Stimulated activated CD8-positive, alpha-beta memory T cell treated with anti-CD3 and anti-CD28 coated beads, Interleukin-15, amount 100 ng/mL, for 4 hours (primary cell): ENCODE measurements around the gene SMAD1.
"Not testable (repeated sequence)": the region's sequence is repeated elsewhere in the genome, so short reads cannot be mapped to it uniquely, and the experiment has no call there.

Source experiments
- DNase-seq, 2 donors: peaks; one replicate each; pipeline ENCODE4 v3.0.0-alpha.2; 2020; ENCODE audit warnings: low read depth in 2 of 2

SMAD1 gene

DNA sequence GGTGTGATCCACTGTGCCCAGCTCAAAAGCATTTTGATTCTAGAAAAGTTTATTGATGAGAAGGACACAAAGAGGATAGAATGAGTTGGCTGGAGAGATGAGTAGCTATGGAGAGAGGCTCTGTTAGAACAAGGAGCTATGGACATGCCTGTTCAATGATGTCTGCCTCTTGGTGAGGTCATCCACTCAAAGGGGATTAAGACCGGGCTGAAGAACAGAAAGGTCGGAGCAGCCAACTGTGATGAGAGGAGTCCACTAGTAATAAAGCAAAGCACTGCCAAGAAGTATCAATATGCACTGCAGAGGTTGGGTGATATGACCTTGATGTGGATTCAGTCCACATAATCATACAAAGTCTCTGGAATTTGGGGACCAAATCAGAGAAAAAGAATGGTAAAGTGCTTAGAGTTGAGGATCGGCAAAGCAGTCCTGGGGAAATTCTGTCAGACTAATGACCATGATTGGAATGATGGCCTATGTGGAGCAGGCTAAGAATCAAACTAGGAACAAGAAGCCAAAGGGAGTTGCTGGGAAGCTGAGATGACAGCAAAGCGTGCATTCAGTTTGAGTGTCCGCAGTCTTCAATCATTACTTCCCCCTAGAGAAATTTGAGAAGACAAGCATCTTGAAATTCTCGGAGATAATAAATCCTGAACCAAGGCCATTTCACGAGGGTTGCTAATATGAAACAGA is 81.8 kb downstream of the SMAD1 start:
- DNase-seq, result no peak

DNA sequence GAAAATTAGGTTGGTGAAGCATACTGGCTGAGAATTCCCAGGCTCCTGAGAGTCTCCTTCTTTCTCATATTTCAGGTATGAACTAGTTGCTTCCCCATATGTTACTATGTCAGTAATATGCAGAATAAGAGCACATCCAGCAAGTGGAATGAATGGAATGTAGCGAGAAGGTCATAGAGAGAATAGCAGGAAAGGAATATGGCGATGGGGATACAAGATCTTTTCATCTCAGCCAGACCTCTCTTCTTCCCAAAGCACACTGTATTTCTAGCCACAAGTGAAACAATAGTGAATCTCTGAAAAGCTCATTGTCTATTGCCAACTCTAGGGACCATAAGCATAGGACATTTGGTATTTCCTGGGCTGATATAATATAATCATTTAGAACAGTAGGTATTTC is 82.9 kb downstream of the SMAD1 start:
- DNase-seq, result no peak

DNA sequence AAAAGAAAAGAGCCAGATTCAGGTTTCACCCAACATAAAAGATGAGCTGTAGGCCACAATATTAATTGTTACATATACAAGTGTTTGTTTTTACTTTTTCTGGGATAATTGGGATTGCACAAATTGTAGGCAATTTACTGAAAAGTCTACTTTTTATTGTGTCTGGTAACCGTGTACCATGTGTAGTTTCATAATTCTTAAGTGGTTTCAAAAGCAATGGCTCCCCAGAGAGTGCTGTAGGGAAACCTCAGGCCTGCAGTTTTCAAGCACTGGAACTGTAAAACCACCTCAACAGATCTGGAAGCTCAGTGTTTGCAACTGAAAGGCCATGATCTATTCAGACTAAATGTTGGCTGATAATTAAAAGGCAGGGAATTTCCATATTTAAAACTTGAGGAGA is 83.7 kb downstream of the SMAD1 start:
- no peak for DNase-seq

DNA sequence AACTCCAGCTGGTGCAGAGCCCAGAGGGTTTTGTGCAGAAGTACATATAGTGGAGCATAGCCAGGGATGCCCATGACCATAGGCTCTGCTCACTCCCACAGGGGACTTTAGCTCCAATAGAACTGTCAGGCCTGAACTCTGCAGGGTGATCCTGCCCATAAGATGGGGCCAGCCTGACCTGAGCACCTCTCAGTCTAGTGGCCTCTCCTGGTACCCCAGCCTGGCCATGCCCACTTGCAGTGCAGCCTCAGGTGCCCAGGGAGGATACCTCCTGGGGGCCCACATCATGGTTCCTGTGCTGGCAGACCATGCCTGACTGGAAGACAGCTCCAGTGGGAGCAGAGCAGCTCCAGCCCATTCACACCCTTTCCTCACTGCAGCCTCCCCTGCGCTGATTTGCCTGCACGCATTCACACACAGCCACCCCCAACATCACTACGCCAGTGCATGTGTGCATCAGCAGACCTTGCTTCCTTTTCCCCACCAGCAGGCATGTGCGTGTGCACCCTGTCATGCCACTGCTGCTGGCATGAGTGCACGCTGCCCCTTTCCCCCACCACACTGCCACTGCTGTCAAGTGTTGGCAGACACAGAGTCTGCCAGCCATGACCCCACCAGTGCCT is 84.5 kb downstream of the SMAD1 start:
- no peak for DNase-seq

DNA sequence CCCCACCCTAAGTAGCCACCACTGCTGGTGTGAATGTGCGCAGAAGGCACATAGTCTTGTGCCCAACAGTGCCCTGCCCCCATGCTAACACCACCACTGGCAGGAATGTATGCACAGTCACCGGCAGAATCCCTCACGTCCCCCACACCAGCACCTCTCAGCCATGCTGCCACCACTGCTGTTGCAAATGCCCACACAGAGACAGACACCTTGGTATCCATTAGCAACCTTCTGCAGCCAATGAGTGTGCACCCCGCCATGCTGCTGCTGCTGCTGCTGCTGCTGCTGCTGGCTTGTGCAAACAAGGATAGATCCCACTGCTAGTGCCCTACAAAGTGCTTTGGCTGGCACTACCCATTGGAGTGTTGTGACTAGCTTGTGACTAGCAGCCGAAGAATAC is 85.1 kb downstream of the SMAD1 start:
- no peak for DNase-seq

DNA sequence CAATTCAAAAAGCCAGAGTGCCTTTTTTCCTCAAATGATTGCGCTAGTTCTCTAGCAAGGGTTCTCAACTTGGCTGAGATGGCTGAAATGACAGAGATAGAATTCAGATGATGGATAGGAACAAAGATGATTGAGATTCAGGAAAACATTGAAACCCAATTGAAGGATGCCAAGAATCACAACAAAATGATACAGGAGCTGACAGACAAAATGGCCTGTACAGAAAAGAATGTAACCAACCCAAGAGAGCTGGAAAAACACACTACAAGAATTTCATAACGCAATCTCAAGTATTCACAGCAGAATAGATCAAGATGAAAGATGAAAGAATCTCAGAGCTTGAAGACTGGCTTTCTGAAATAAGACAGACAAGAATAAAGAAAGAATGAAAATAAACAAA is 85.9 kb downstream of the SMAD1 start:
- no peak for DNase-seq

DNA sequence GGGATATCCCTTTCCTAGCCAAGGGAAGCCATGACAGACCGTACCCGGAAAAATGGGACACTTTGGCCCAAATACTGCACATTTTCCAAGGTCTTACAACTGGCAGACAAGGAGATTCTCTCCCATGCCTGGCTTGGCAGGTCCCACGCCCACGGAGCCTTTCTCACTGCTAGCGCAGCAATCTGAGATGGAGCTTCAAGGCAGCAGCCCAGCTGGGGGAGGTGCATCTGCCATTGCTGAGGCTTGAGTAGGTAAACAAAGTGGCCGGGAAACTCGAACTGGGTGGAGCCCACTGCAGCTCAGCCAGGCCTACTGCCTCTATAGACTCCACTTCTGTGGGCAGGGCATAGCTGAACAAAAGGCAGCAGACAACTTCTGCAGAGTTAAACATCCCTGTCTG is 92.9 kb downstream of the SMAD1 start:
- DNase-seq, result not testable (repeated sequence)

DNA sequence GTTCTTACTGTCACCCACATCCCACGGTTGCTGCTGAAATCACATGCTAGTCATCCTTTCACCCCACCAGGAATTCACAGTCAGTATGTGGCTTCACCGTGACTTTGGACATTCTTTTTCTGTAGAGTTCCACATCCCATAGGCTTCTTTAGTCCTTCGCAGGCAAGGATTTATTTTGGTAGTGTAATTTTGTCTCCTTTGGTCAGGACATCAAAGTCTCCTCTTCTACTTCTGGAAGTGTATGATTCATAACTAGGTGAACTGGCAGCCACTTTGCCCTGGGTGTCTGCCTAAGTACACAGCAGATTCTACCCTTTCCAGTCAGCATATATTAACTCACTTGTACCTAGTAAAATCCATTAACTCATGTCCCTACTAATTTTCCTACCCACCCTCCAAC is 99.3 kb downstream of the SMAD1 start:
- no peak for DNase-seq

DNA sequence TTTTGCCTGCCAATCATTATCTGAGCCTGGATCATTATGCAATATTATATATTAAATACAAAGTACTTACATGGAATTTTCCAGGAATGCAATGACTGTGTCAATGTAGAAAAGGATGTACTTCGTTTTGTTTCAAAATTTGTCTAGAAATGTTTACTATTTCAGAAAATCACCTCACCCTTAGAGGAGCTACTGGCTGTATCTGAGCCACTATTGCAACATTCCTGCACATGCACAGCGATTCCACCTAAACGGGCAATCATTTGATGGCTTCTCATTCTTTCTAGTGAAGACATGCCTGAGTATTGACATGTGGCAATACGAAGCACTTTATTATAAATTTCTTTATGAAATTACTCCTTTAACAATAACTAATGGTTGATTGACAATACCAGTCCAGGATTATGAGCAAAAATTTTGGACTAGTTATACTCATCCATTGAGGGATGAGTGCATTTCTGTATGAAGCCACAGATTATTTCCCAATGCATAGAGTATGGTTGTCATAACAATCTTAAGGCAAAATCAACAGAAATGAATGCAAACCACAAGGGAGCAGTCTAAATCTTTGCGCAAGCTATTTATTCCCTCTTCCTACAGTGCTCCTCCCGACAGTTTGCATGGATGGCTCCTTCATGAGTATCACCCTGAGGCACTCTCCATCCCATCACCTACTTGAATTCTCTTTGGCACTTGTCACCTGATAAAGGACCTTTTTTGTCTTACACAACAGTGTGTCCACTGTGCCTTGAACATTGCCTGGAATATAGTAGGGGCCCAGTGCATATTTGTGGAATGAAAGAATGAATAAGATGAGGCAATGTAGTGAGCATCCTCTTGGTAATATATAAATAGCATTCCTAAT is 101.8 kb downstream of the SMAD1 start:
- no peak for DNase-seq

DNA sequence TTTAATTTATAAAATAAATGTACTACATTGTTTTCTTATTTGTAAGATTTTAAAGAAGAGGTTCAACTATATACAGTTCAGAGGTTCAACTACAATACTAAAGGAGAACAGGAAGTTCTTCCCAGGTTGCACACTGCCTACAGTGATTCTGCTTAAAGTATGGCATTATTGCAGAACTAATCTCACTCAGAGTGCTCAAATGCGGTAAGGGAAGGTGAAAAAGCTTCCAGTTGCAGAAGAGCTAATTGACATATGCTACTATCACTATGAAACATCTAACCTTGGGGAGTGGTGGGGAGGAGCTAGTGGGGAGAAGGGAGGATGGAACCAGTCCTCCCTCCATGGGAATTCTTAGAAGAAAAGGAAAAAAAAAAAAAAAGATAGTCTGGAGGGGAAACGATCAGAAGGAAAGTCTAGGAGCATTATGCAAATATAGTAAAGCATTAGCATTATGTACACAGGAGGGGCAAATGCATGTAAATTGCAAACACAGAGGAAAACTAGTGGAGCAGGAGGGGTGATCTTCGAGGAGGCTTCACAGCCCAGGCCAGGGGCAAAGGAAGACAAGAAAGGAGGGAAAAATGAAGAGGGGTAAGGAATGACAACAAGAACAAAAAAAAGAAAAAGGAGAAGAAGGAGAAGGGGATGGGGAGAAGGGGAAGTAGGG is 105.6 kb downstream of the SMAD1 start:
- no peak for DNase-seq

DNA sequence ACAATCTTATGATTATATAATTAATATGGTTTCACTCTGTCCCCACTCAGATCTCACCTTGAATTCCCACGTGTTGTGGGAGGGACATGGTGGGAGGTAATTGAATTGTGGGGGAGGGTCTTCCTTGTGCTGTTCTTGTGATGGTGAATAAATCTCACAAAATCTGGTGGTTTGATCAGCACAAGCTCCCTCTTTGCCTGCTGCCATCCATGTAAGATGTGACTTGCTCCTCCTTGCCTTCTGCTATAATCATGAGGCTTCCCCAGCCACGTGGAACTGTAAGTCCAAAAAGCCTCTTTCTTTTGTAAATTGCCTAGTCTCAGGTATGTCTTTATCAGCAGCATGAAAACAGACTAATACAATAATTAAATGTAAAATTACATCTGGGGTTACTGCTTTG is 107.7 kb downstream of the SMAD1 start:
- DNase-seq, result not testable (repeated sequence)

DNA sequence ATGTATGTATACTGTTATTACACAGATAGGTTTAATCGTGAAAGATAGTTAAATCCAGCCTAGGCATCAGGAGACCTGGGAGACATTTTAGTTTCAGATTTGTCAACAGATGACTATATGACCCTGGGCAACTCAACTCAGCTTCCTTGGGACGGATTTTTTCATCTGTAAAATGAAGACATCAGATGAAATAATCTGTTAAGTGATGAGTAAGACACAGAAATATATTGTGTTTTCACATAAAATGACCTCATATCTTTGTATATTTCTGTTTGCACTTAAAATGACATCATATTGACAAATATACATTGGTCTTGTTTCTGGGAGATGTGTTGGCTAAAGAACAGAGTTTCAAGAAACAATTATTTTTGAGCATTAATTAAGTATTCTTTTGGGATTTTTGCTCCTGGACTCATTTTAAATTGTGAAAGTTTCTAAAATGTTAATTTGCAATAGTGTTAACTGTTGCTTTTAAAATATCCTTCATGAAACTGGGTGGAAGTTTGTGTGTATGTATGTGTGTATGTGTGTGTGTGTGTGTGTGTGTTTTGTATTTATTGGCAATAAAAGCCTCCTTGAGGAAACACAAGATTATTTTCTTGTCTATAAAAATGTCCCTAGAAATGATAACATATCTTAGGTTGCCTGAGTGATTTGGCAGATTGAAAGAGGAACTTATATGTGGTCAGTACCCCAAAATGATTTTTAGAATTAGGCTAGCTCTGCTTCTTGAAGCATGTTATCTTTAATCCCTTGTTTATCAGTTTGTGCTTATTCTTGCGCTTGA is 108.5 kb downstream of the SMAD1 start:
- no peak for DNase-seq

DNA sequence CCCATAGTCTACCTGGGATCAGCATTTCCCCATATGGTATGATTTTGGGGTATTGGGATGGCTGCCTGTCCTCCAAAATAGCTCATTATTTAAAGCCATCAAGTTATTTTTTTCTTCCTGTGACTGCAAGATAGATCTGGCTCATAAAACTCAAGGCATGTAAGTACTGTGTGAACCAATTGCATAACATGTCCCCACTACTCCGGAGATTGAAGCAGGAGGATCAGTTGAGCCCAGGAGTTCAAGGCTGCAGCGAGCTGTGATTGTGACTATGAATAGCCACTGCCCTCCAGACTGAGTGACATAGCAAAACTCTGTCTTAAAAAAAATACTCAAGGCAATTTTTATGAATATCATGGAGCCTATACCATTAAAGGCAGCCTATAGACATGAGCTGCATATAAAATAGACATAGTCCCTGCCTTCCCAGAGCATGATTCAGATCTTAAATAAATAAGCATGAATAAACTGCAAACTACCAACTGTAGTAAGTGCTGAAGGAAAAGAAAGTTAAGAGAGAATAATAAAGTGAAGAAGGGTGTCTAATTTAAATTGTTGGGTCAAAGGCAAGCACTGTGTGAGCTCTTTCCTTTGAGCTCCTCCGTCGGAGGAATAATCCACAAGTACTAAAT is 120.6 kb downstream of the SMAD1 start:
- DNase-seq, result no peak

DNA sequence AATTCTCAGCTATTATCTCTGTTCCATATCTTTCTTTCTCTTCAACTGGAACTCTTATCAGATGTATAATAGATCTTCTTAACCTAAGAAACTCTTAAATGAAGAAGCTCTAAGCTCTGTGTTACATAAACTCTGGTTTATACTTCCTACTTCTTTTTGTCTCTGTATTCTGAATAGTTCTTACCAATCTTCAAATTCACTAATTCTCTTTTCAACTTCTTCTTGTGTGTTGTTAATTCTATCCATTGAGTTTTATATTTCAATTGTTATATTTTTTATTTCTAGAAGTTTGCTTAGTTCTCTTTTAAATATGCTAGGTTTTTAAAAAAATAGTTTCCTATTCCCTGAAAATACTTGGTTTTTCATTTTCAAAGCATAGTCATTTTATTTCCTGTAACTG is 124.3 kb downstream of the SMAD1 start:
- no peak for DNase-seq
